HG03139 (cell line): ENCODE results near the gene RAB18.
"Not testable (repeated sequence)": the region's sequence is repeated elsewhere in the genome, so short reads cannot be mapped to it uniquely, and the experiment has no call there.

ENCODE experiments used
- ATAC-seq: cut with Tn5 transposase; IDR thresholded peaks from one replicate; pipeline ENCODE4 v1.9.1; 2021; ENCODE audit not compliant: unreplicated experiment

Gene RAB18

DNA sequence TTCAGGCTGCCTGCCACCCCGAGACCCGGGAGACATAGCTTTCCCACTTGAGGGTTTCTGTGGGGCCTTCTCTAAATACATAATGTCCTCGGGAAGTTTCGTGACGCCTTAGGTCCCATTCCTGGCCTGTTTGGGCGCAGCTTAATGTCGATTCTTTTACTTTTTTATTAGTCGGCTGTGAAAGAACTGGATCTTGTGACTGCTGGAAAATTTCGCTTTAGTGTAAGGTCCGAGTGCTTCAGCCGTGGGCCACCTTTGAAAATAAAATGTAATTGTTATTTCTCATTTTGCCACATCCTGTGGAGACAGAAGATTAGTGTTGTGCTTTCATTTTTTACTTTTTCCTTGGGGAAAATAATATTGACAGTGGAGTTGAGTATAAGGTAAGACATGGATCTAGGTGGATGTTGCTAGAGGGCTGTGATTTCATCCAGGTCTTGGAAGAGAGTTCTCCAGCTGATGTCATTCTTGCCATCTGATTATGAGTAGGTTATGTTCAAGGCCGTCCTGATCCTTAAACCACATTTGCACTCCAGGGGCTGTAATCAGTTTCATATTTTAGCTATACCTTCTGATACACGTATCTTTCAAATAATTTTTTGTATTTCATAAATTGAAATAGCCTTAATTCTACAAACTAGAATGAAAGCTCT, 830 bp downstream of the RAB18 start:
- no peak for ATAC-seq

DNA sequence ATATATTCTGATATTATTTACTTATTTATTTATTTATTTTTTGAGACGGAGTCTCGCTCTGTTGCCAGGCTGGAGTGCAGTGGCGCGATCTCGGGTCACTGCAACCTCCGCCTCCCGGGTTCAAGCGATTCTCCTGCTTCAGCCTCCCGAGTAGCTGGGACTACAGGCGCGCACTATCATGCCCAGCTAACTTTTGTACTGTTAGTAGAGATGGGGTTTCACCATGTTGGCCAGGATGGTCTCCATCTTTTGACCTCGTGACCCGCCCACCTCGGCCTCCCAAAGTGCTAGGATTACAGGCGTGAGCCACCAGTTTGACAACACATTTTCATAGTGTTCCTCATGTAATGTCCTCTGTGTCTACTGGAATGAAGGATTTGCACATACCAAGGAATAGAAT, 1.4 kb downstream of the RAB18 start:
- ATAC-seq: not testable (repeated sequence)

DNA sequence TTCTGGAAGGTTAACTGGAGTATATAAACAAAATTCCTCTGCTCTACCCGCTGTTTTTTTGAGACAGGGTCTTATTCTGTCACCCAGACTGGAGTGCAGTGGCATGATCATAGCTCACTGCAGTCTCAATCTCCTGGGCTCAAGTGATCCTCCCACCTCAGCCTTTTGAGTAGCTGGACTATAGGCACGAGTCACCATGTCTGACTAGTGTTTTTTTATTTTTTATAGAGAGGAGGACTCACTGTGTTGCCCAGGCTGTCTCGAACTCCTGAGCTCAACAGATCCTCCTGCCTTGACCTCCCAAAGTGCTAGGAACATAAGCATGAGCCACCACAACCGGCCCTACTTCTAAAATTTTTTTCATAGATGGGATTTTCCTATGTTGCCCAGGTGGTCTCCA, 2.2 kb downstream of the RAB18 start:
- no peak for ATAC-seq

DNA sequence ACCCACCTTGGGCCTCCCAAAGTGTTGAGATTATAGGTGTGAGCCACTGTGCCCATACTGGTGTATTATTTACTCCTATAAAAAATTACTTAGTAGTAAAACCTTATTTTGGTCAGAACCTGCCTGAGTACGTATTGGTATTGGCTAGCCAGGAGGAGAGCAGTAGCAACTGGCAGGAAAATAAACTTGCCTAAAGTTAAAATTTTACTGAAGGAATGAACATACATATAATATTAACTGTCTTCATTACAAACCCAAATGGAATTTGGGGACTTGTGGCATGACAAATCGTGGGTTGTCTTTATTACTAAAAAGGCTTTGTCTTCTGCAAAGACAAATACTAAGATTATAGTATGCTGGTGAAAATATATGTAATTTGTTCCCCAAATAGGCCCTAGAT, 8.4 kb downstream of the RAB18 start:
- no peak for ATAC-seq

DNA sequence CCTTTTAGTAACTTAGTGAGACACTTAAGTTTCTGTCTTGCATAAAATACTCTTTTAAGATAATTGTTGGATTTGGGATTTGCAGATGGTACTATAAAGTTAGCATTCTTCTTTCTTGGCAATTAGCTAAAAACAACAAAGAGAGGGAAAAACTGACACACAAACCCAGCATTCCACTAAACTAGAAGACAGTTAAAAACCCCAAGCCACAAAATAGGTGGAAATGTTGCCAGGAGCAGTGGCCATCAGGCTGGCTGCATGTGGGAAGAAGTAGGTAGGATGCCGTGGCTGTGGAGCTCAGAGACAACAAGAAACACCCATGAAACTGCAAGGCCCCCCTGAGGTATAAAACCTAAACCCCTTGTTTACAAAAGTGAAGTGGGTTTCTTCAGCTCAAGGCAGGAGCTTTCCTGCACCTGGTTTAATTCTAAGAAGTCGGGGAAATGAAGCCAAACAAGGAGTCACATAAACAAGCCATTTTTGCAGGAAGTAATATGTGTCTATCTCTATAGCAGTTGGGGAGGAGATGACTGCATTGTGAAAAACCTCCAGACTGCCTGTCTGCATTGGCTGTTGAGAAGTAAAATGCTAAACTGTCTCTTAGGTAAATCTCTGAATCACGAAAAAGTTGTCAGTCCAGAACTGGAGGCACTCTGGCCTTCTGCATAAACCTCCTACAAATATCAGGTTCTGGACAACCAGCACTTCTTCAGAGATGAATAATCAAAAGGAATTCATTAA, 9.5 kb downstream of the RAB18 start:
- no peak for ATAC-seq

DNA sequence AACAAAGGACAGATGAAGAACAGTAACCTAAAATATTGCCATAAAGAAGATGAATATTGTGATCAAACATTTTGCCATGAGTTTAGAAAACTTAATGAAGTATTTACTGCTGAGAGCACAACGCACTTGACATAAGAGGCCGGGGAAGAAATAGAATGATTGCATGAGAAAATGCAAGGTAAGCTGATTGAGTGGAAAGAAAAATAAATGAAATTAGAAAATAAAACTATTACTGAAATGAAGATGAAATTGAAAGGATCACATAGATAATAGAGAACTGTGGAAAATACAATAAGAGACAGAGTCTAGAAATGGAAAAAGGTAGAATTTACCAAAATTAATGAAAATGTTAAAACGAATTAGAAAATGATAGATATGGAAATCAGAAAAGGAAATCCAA, 10.1 kb downstream of the RAB18 start:
- no peak for ATAC-seq

DNA sequence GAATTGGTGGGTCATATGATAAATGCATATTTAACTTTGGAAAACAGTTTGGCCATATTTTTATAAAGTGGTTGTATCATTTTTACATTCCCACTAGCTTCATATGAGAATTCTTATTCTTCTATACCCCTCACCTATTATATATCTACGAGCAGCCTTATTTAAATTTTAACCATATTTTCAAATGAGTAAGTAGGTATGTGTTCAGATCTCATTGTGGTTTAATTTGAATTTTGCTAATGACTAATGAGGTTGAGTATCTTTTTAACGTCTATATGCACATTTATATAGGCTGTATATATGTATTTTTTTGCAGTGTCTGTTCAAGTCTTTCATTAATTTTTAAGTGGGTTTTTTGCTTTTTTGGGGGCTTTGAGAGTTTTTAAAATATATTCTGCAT, 14.2 kb downstream of the RAB18 start:
- ATAC-seq: no peak

DNA sequence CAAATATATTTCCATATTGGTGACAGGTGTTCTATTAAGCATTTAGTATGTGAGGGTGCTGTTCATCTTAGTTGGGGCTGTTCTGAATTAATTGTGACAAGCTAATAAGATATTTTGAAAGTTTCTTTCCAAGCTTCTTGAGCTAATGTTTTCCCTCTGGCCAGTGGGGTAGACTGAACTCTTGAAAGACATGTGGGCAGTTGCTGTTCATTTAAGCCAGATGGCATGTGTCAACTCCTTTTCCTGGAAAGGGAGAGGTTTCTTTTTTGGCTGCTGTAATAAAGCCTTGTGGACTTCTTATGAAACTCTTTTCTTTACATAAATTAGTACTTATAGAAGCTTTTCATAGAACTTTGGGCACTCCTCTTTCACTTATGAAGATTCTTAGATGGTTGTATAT, 21.7 kb downstream of the RAB18 start:
- no peak for ATAC-seq

DNA sequence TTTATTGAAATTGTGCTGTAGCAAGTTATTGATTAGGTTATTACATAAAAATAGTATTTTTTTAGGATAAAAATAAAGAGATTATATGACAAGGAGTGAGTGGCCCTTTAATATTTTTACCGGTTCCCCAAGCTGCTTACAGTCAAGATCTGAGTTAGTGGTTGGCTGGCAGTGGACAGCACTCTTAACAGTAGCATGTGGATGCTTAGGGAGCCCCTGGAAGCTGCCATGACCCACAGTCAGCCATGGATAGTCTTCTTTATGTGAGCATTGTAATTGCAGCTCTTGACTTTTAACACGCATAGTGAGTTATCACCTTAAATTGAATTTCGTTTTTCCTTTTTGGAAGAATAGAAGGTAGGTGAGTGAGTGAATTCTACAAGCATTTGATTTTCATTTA, 22.1 kb downstream of the RAB18 start:
- ATAC-seq: no peak

DNA sequence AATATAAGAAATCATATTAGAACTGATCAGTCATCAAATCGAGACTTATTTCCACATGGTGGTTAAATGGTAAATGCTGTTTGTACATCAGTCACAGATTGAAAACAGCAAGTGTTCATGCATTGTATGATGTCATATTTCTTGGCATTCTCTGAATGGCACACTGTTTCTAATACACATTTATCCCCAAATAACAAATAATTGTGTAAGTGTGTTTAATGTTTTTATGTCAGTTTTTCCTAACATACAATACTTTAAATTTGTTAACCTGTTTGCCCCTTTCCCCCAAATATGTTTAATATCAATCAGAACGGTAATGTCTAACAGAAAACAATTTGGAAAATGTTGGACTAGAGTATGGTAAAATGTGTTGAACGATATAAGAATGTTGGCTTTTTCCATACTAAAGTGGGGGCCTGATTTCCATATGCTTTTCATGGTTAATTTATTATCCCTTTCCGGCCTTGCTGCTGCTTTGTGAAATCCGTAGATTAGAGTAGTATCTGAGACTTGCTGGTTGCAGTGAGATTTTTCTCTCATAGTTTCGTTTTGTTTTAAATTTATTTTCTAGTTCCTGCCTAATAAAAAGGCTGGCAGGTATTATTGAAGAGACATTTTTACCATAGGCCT, 23.7 kb downstream of the RAB18 start:
- ATAC-seq: no peak

DNA sequence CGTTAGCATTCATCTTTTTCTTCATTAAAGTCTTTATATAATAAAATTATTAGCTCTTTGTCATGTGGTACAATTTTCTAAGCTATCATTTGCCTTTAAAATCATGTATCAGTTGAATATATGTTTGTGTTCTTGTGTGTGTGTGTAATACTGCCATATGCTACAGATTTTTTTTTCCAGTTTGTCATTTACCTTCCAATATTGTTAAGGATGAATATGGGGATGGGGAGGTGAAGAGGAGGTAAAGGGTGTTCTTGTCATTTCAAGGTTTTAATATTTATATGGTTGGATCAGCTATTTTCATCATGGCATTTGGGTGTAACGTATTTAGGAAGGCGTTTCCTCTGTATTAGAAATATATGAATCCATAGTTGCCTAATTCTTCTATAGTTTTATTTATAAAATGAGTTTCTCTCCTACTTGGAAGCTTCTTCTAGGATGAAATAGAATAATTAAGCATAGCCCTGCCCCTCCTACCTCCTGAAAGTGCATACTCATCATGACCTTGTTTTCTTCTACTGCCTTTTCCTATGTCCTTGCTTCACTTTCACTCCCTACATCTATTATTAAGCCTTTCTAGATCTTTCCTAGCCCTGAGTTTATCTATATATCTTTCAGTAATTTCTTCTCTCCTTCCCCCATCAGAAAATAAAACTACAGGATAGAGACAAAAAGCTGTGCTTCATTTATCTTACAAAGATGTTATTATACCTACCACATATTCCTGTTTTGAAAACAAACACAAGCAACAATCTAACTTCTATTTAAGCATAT, 25.1 kb downstream of the RAB18 start:
- ATAC-seq: no peak

DNA sequence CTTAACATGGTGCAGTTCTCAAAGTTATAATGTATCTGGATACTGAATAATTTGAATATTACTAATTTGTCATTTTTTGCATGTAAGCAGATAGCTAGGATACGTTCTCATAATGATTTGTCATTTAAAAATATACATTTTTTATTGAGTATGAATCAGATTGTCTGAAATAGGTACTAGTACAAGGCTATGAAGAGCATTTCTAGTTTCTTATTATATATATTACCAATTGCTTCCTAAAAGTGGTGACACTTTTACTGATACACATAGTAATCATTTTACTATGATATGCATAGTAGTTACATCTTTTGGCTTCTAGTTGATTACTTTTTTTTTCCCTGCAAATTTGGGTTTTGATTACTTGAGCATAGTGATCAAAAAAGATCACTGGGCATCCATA, 26.4 kb downstream of the RAB18 start:
- no peak for ATAC-seq

DNA sequence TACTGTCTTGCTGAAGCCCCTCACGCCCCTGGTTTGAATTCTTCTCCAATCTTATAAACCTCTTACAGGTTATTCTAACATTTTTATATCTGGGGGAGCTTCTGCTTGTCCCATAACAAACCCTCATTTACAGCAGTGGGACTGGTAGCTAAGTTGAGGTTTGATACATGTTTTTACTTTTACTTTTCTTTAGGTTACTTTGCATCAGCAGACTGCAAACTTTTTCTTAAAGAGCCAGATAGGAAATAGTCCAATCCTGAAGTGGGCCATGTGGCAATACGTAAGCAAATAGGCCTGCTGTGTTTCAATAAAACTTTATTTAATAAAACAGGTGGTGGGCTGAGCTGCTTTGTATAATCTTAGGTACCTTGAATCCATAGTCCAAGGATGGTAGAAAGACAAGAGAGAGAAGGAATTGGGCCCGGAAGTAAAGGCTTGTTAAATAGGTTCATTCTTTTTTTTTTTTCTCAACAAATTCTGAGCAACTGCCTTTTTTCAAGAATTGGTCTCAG, 27.3 kb downstream of the RAB18 start:
- ATAC-seq: no peak

DNA sequence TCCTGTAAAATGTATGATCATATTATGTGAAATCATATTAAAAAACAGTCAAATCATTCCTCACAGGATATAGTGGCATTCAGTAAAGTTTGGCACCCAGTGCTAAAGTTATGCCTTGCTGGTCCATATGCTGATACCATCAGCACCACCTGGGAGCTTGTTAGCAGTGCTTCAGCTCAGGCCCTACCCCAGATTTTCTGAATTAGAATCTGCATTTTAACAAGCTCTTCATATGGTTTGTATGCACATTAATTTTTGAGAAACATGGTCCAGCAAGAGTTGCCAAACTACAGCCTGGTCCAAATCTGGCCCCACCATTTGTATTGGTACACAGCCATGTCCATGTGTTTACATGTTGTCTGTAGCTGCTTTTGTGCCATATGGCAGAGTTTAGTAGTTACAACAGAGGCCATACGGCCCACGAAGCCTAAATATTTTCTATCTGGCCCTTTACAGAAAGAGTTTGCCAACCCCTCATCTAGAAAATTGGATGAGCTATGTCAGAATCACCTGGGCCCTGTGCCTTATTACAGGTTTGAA, 30.1 kb downstream of the RAB18 start:
- ATAC-seq: no peak

DNA sequence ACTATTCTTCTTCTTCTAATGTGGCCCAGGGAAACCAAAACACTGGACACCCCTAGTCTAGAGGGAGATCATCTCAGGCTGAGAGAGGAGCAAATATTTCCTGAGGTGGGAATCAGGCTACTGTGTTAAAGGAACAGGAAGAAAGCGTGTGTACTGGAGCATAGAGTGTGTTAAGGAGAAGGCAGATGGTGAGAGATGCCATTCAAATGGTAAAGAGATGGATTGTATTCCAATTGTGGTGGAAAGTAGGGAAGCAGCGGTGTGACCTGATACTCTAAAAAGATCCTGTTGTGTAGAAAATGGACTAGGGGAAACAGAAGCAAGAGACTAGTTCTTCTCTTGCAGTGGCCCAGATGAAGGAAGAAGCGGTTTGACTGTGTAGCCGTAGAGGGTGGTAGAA, 31.2 kb downstream of the RAB18 start:
- no peak for ATAC-seq

DNA sequence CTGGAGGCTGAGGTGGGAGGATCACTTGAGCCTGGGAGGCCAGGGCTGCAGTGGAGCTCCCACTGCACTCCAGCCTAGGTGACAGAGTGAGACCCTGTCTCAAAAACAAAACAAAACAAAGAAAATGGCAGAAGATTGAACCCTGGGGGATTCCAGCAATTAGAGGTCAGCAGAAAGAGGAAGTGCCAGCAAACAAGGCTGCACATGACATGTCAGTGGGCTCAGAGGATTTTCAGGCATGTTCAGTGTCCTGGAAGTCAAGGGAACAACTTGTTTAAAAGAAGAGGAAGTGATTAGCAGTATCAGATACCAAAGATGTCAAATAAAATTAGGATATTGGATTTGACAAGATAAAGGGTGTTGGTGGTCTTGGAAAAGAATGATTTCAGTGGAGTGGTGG, 32.3 kb downstream of the RAB18 start:
- no peak for ATAC-seq

DNA sequence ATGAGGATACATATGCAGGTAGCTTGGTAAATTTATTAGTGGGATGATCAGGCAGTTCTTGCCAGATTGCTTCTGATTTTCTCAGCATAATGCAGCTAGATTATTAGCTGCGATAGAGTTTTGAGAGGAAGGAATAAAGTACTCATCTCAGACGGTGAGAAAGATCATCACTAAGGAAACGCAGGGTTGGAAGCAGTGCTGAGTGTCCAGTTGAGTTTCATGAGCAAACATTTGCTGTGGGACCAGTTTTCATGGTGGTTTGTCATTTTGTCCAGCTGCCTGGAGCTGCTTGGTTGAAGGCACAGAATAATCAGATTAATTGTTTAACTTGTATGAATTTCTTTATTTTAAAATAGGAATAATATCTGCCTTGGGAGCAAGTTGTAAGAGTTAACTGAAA, 33.1 kb downstream of the RAB18 start:
- no peak for ATAC-seq

DNA sequence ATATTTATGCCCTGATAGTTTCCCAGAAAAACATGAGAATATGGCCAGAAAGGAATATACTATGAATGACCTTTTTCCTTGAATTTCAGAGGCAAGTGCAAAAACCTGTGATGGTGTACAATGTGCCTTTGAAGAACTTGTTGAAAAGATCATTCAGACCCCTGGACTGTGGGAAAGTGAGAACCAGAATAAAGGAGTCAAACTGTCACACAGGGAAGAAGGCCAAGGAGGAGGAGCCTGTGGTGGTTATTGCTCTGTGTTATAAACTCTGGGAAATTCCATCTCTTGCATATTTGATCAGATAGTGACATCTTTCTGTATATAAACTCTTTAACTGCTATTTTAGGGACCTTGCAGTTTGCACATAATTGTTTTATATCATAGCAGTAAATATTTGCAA, 33.7 kb downstream of the RAB18 start:
- ATAC-seq: no peak

DNA sequence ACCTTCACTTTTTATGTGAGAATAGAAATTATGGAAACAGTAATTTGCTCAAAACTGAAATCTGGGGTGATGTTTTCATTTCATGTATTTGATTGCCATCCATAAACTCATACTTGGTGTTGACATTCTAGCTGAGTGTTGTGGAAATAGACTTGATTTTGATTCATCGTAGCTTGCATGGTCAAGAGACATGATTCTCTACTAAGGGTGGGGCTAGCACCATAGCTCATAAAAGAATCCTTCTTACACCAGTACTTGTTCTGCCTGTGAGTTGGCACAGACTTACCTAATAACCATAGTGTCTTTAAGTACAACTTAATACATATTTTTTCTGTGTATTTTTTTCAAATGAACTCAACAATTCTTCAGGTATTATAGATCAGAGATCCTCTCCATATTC, 36.6 kb downstream of the RAB18 start:
- ATAC-seq: no peak

DNA sequence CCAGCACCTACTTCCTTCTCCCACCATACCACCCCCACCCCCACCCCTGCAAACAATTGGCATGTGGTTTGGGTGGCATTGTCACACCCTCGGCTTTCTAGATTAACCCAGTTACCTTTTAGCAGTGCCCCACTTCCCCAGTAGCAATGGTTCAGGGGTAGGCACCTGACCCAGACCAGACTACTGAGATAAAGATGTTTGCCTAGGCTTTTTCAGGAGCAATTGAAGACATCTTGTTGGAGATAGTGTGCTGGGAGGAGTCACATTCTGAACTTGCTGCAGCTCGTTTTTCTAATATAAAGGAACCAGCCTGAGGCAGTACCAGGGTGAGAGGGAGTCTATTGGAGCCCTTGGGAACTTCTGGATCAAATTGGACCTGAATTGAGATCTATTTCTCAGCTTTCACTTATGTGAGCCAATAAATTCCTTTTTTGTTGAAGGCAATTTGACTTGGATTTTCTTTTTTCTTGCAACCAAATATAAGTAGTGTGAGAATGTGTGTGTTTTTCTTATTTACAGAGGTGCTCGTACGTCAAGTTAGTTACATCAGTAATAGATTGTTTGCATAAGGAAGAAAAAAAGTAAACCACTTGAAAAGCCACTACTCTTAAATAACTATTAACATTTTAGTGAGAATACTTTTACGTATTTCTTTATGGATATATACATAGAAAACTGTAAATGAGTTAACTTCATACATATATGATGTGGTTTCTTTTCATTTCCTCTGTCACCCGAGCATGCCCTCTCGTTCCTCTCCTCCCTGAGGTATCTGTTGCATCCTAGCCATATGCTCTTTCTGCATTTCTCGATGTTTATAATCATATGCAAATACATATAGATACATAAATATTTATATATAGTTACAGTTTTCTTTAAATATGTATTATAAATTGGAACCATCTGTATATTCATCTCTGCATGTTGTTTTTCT, 38.0 kb downstream of the RAB18 start:
- ATAC-seq: no peak
